CD4-positive, alpha-beta T cell (primary cell): ENCODE results near the gene GADL1. TPM values are rescaled to one million over a fixed set of nuclear protein-coding genes. Genes with fewer than 3 reads are reported as not detected.

ENCODE experiments used
- ATAC-seq: fragments of 200-7000 bp; cut with Tn5 transposase; one replicate; pipeline ENCODE4 v1.10.0; 2022; ENCODE audit warnings: mild to moderate bottlenecking; ENCODE audit not compliant: poor library complexity
- CTCF ChIA-PET: fragments of 350-600 bp; sonication (Branson Sonifier 250); formaldehyde crosslinking; loops from one replicate; lab custom pipeline; 2021; ENCODE audit warnings: antibody characterized with exemption, inconsistent platforms; lab: Charles Lee
- POLR2A ChIA-PET: fragments of 350-600 bp; sonication (Branson Sonifier 250); formaldehyde crosslinking; loops from one replicate; lab custom pipeline; 2021; ENCODE audit warnings: antibody characterized with exemption, inconsistent platforms; lab: Charles Lee
- DNase-seq, 14 experiments: peaks; one replicate each; pipeline ENCODE4 v3.0.0-alpha.2; 2013 to 2020; ENCODE audit warnings: mixed read lengths in 2 of 14
- H3K27ac ChIP-seq, 2 donors: one replicate each; pipeline versions ENCODE4 v1.5.1 to v1.7.0; 2013; ENCODE audit warnings: low read length in 2 of 2, low read depth in 1 of 2, mild to moderate bottlenecking in 1 of 2
- H3K27me3 ChIP-seq, 2 experiments: 1 replicate in 1 of 2; 2 replicates in 1 of 2; pipeline versions ENCODE4 v1.6.1 to v1.7.0; 2013; ENCODE audit warnings: low read length in 2 of 2, control low read depth in 1 of 2, mild to moderate bottlenecking in 1 of 2, moderate library complexity in 1 of 2; ENCODE audit not compliant: insufficient read depth in 2 of 2, control insufficient read depth in 1 of 2
- H3K36me3 ChIP-seq: one replicate; pipeline ENCODE4 v1.6.1; 2013; ENCODE audit warnings: low read length, control low read depth; ENCODE audit not compliant: insufficient read depth
- H3K4me1 ChIP-seq: one replicate; pipeline ENCODE4 v1.6.1; 2013; ENCODE audit warnings: low read length, control low read depth; ENCODE audit not compliant: insufficient read depth
- H3K4me3 ChIP-seq: one replicate; pipeline ENCODE4 v1.5.1; 2013; ENCODE audit warnings: mild to moderate bottlenecking, low read length, moderate library complexity
- H3K9me3 ChIP-seq, 2 experiments: 1 replicate in 1 of 2; 2 replicates in 1 of 2; pipeline versions ENCODE4 v1.6.1 to v1.7.0; 2013; ENCODE audit warnings: low read length in 2 of 2, mild to moderate bottlenecking in 2 of 2, control low read depth in 1 of 2, moderate library complexity in 1 of 2; ENCODE audit not compliant: control insufficient read depth in 1 of 2, insufficient read depth in 1 of 2
- H3K27ac Mint-ChIP-seq: one replicate; pipeline ENCODE4 v1.8.0; 2020; ENCODE audit warnings: mixed read lengths
- H3K27me3 Mint-ChIP-seq: one replicate; pipeline ENCODE4 v1.8.0; 2021; ENCODE audit warnings: mixed read lengths
- H3K36me3 Mint-ChIP-seq: one replicate; pipeline ENCODE4 v1.8.0; 2021; ENCODE audit warnings: low read depth, mixed read lengths
- H3K4me1 Mint-ChIP-seq: one replicate; pipeline ENCODE4 v1.8.0; 2021; ENCODE audit warnings: low read depth, mixed read lengths
- H3K4me3 Mint-ChIP-seq: one replicate; pipeline ENCODE4 v1.8.0; 2020; ENCODE audit warnings: mild to moderate bottlenecking, mixed read lengths
- H3K9me3 Mint-ChIP-seq: one replicate; pipeline ENCODE4 v1.8.0; 2020; ENCODE audit warnings: mixed read lengths
- CTCF ChIP-seq: fragments of 200-600 bp; IDR thresholded peaks from one replicate; pipeline ENCODE4 v1.8.0; 2022; ENCODE audit warnings: antibody characterized with exemption, mild to moderate bottlenecking
- intact Hi-C, 2 experiments: fragments of 100-400 bp; cut with DNase I in 1 of 2; cut with micrococcal nuclease in 1 of 2; formaldehyde crosslinking; loops; one replicate each; pipeline versions ENCODE4 v1.15.1 to v1.9.0; 2023 to 2025; cut with DNase I, micrococcal nuclease
- total RNA-seq, 174 experiments: library from RNA in 2 of 174; stranded (reverse) in 2 of 174; gene quantifications; one replicate each; pipeline ENCODE4 v1.2.3 and lab custom pipeline; 2021 to 2026

GADL1 gene
- total RNA-seq, 2 experiments from 2014 or later, result not detected

DNA sequence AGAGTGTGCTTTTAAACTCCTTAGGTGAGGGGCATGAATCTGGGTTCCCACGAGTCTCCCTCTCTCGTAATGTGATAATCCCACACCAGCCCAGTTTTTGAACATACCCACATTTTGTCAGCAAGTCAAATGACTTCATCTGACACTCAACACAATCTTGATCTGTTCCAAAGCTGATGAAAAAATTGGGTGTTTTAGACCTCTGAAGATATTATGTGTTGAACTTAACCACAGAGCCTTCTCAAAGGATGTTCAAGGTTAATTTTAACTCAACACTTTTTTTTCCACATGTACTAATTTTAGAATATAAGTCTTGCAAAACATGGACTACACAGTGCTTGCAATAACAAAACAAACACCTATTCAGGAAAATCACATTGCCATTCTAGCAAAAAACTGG is 164.9 kb downstream of the GADL1 start:
- ATAC-seq, result peak; percentile 57
- H3K27ac Mint-ChIP-seq, result peak overlapping the region; percentile 37
- peak in 1 of 14 experiments; percentile 11 for DNase-seq
- no peak for TF ChIP-seq CTCF
- CTCF ChIA-PET, result interaction anchor here (1.1 kb wide), 1 partner anchor 410 kb away, joined by 3 read pairs; no protein-coding TSS in a partner anchor
- Histone ChIP-seq H3K4me3 (no peak overlapping the region), H3K36me3 (no peaks in the 10 kb centered on the region), H3K4me1 (no peaks in the 10 kb centered on the region), H3K9me3 (no peaks in the 10 kb centered on the region), H3K27ac (no peak overlapping the region), H3K27me3 (no peaks in the 10 kb centered on the region)
- H3K27me3 Mint-ChIP-seq, result no peaks in the 10 kb centered on the region
- intact Hi-C loops, result no loop called here
- POLR2A ChIA-PET, result interaction anchor here (1.0 kb wide), 1 partner anchor 803 kb away, joined by 3 read pairs; the partner anchor contains the start of gene STT3B
- peaks cover 51% of the 10 kb centered on the region for H3K4me1 Mint-ChIP-seq
- peak overlapping the region; percentile 1 for H3K4me3 Mint-ChIP-seq
- H3K36me3 Mint-ChIP-seq, result no peaks in the 10 kb centered on the region
- H3K9me3 Mint-ChIP-seq, result no peaks in the 10 kb centered on the region

DNA sequence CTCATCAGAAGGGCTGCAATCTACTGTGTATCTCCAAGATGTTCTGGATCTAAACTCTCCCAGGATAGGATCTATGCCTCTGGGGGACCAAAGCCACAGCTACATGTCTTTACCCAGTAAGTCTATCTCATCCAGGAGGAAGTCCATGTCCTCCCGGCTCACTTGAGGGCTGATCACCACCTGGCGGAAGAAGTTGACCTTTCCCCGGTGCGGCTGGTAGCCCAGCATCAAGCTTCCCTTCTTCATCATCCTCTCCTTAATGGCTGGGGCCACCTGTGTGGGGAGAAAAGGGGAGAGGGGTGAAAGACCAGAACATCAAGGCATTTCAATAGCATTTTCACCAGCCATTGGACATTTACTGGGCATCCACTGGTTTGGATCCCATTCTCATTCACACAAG is 166.3 kb downstream of the GADL1 start:
- Mint-ChIP-seq H3K27me3 (no peaks in the 10 kb centered on the region), H3K36me3 (no peaks in the 10 kb centered on the region), H3K9me3 (no peaks in the 10 kb centered on the region), H3K4me1 (peaks cover 38% of the 10 kb centered on the region), H3K4me3 (no peak overlapping the region), H3K27ac (no peak overlapping the region)
- intact Hi-C loops, result no loop called here
- no peak overlapping the region for H3K27ac ChIP-seq
- no peak overlapping the region for H3K4me3 ChIP-seq
- H3K27me3 ChIP-seq, result no peaks in the 10 kb centered on the region
- DNase-seq (no peak), ATAC-seq (no peak)
- H3K4me1 ChIP-seq, result no peaks in the 10 kb centered on the region
- no peak for TF ChIP-seq CTCF
- H3K9me3 ChIP-seq, result no peaks in the 10 kb centered on the region
- CTCF ChIA-PET, result no interaction called here
- POLR2A ChIA-PET, result no interaction called here
- H3K36me3 ChIP-seq, result no peaks in the 10 kb centered on the region

GRCh38 chr3:30724863-30725262 is 169.6 kb downstream of the GADL1 start:
- H3K4me1 ChIP-seq, result no peaks in the 10 kb centered on the region
- ATAC-seq (no peak), DNase-seq (no peak)
- no peak overlapping the region for H3K4me3 ChIP-seq
- Mint-ChIP-seq H3K4me1 (peaks cover 15% of the 10 kb centered on the region), H3K36me3 (no peaks in the 10 kb centered on the region), H3K27ac (no peak overlapping the region), H3K4me3 (no peak overlapping the region), H3K27me3 (no peaks in the 10 kb centered on the region), H3K9me3 (no peaks in the 10 kb centered on the region)
- no peak for TF ChIP-seq CTCF
- H3K36me3 ChIP-seq, result no peaks in the 10 kb centered on the region
- intact Hi-C loops, result no loop called here
- ChIA-PET POLR2A (no interaction called here), CTCF (no interaction called here)
- no peaks in the 10 kb centered on the region for H3K27me3 ChIP-seq
- H3K27ac ChIP-seq, result no peak overlapping the region
- H3K9me3 ChIP-seq, result no peaks in the 10 kb centered on the region
